Stimulated activated CD8-positive, alpha-beta memory T cell treated with anti-CD3 and anti-CD28 coated beads, Interleukin-15, amount 100 ng/mL, for 24 hours (primary cell): ENCODE data around the gene CDC14B.
"Not testable (repeated sequence)": the region's sequence is repeated elsewhere in the genome, so short reads cannot be mapped to it uniquely, and the experiment has no call there.

Experiments used
- DNase-seq: peaks from one replicate; pipeline ENCODE4 v3.0.0-alpha.2; 2020; ENCODE audit warnings: low read depth

Gene CDC14B

GRCh38 chr9:96619491-96620180, at the start of gene CDC14B:
CDC14B (minus strand) TSS chr9:96619843; CDS start chr9:96619378, 465 bp downstream.
- peak; percentile 21 for DNase-seq

- no peak for DNase-seq
These were observed 49.4 kb upstream of the CDC14B start for GRCh38 chr9:96668868-96669534.

- DNase-seq, result no peak
These were observed 47.7 kb upstream of the CDC14B start for GRCh38 chr9:96667363-96667728.

GRCh38 chr9:96666653-96667362, 47.2 kb upstream of the CDC14B start:
- not testable (repeated sequence) for DNase-seq

GRCh38 chr9:96665789-96666188, 46.1 kb upstream of the CDC14B start:
- no peak for DNase-seq

- DNase-seq, result no peak
These were observed 44.0 kb upstream of the CDC14B start for GRCh38 chr9:96663506-96664120.

- DNase-seq, result no peak
These were observed 42.1 kb upstream of the CDC14B start for GRCh38 chr9:96661711-96662110.

- DNase-seq, result no peak
These were observed 41.1 kb upstream of the CDC14B start for GRCh38 chr9:96660692-96661248.

GRCh38 chr9:96655198-96655851, 35.7 kb upstream of the CDC14B start, which contains the start of gene PRXL2C:
PRXL2C (minus strand) TSS chr9:96655317; CDS start chr9:96655281, 36 bp downstream.
- peak; percentile 55 for DNase-seq

GRCh38 chr9:96654450-96655197, 35.0 kb upstream of the CDC14B start:
- peak; percentile 26 for DNase-seq

- no peak for DNase-seq
These were observed 32.0 kb upstream of the CDC14B start for GRCh38 chr9:96651626-96652025.

- no peak for DNase-seq
These were observed 30.1 kb upstream of the CDC14B start for GRCh38 chr9:96649620-96650324.

- DNase-seq, result no peak
These were observed 26.7 kb upstream of the CDC14B start for GRCh38 chr9:96646081-96646991.

- DNase-seq, result no peak
These were observed 24.5 kb upstream of the CDC14B start for GRCh38 chr9:96644137-96644536.

GRCh38 chr9:96641514-96641913, 21.9 kb upstream of the CDC14B start:
- no peak for DNase-seq

GRCh38 chr9:96638606-96639364, 19.1 kb upstream of the CDC14B start:
- DNase-seq, result no peak

- no peak for DNase-seq
These were observed 16.7 kb upstream of the CDC14B start for GRCh38 chr9:96636368-96636767.

- not testable (repeated sequence) for DNase-seq
These were observed 13.9 kb upstream of the CDC14B start for GRCh38 chr9:96633579-96633978.
